ENCODE results near the gene TRAPPC12.
"Not testable (repeated sequence)": the region's sequence is repeated elsewhere in the genome, so short reads cannot be mapped to it uniquely, and the experiment has no call there.

The TRAPPC12 gene

GRCh38 chr2:3433339-3433699, 53.8 kb downstream of the TRAPPC12 start:
- DNase-seq (ENCODE audit: low spot score), result no peak

GRCh38 chr2:3433776-3434400, 54.4 kb downstream of the TRAPPC12 start:
- no peak for DNase-seq (ENCODE audit: low spot score)

- no peak for DNase-seq (ENCODE audit: low spot score)
Measured at GRCh38 chr2:3434654-3435053, 55.2 kb downstream of the TRAPPC12 start.

- no peak for DNase-seq (ENCODE audit: low spot score)
Measured at GRCh38 chr2:3435445-3435844, 56.0 kb downstream of the TRAPPC12 start.

GRCh38 chr2:3440477-3440876, 61.0 kb downstream of the TRAPPC12 start:
- DNase-seq (ENCODE audit: low spot score), result no peak

GRCh38 chr2:3441465-3441864, 62.0 kb downstream of the TRAPPC12 start:
- no peak for DNase-seq (ENCODE audit: low spot score)

GRCh38 chr2:3442185-3442584, 62.7 kb downstream of the TRAPPC12 start:
- no peak for DNase-seq (ENCODE audit: low spot score)

GRCh38 chr2:3443083-3443482, 63.6 kb downstream of the TRAPPC12 start:
- no peak for DNase-seq (ENCODE audit: low spot score)

- no peak for DNase-seq (ENCODE audit: low spot score)
Measured at GRCh38 chr2:3443506-3444084, 64.1 kb downstream of the TRAPPC12 start.

- no peak for DNase-seq (ENCODE audit: low spot score)
Measured at GRCh38 chr2:3445891-3446290, 66.4 kb downstream of the TRAPPC12 start.

GRCh38 chr2:3446381-3446780, 66.9 kb downstream of the TRAPPC12 start:
- no peak for DNase-seq (ENCODE audit: low spot score)

- DNase-seq (ENCODE audit: low spot score), result not testable (repeated sequence)
Measured at GRCh38 chr2:3447186-3447585, 67.7 kb downstream of the TRAPPC12 start.

GRCh38 chr2:3447789-3448317, 68.4 kb downstream of the TRAPPC12 start:
- DNase-seq (ENCODE audit: low spot score), result no peak

- not testable (repeated sequence) for DNase-seq (ENCODE audit: low spot score)
Measured at GRCh38 chr2:3448441-3448911, 69.0 kb downstream of the TRAPPC12 start.

- DNase-seq (ENCODE audit: low spot score), result no peak
Measured at GRCh38 chr2:3449086-3449485, 69.6 kb downstream of the TRAPPC12 start.

- no peak for DNase-seq (ENCODE audit: low spot score)
Measured at GRCh38 chr2:3449936-3450335, 70.4 kb downstream of the TRAPPC12 start.

GRCh38 chr2:3450385-3451010, 71.0 kb downstream of the TRAPPC12 start:
- no peak for DNase-seq (ENCODE audit: low spot score)

GRCh38 chr2:3451169-3451568, 71.7 kb downstream of the TRAPPC12 start:
- DNase-seq (ENCODE audit: low spot score), result no peak

GRCh38 chr2:3451926-3452671, 72.6 kb downstream of the TRAPPC12 start:
- no peak for DNase-seq (ENCODE audit: low spot score)

GRCh38 chr2:3453190-3453999, 73.9 kb downstream of the TRAPPC12 start:
- DNase-seq (ENCODE audit: low spot score), result no peak

- not testable (repeated sequence) for DNase-seq (ENCODE audit: low spot score)
Measured at GRCh38 chr2:3454005-3454404, 74.5 kb downstream of the TRAPPC12 start.

- DNase-seq (ENCODE audit: low spot score), result no peak
Measured at GRCh38 chr2:3454802-3455201, 75.3 kb downstream of the TRAPPC12 start.
